H9 (cell line): ENCODE measurements around the gene DENND1A. TPM values are rescaled to one million over a fixed set of nuclear protein-coding genes. Genes with fewer than 3 reads are reported as not detected.

Source experiments
- DNase-seq: peaks from one replicate; pipeline ENCODE4 v3.0.0-alpha.2; 2017
- H2AFZ ChIP-seq: one replicate; pipeline ENCODE4 v1.6.1; 2013; ENCODE audit warnings: mild to moderate bottlenecking, low read length, control low read depth, moderate library complexity
- H2AK5ac ChIP-seq: 2 replicates; pipeline ENCODE4 v1.6.1; 2013; ENCODE audit warnings: low read length, control low read depth, mixed read lengths; ENCODE audit not compliant: insufficient read length
- H2BK120ac ChIP-seq: one replicate; pipeline ENCODE4 v1.6.1; 2013; ENCODE audit warnings: low read depth, mild to moderate bottlenecking, low read length, control low read depth, inconsistent platforms; ENCODE audit not compliant: poor library complexity, severe bottlenecking
- H2BK12ac ChIP-seq: 2 replicates; pipeline ENCODE4 v1.6.1; 2013; ENCODE audit warnings: low read length, control low read depth, mixed read lengths, low read depth; ENCODE audit not compliant: insufficient read length
- H2BK15ac ChIP-seq: 2 replicates; pipeline ENCODE4 v1.6.1; 2013; ENCODE audit warnings: low read depth, low read length, control low read depth
- H2BK20ac ChIP-seq: one replicate; pipeline ENCODE4 v1.6.1; 2013; ENCODE audit warnings: low read depth, mild to moderate bottlenecking, low read length, control low read depth, inconsistent platforms; ENCODE audit not compliant: poor library complexity, severe bottlenecking
- H2BK5ac ChIP-seq: 2 replicates; pipeline ENCODE4 v1.6.1; 2013; ENCODE audit warnings: low read length, control low read depth, mixed read lengths; ENCODE audit not compliant: insufficient read length
- H3K14ac ChIP-seq: 2 replicates; pipeline ENCODE4 v1.6.1; 2013; ENCODE audit warnings: low read length, control low read depth; ENCODE audit not compliant: insufficient read depth
- H3K18ac ChIP-seq: 2 replicates; pipeline ENCODE4 v1.6.1; 2013; ENCODE audit warnings: low read depth, mild to moderate bottlenecking, mixed read lengths, low read length, control low read depth; ENCODE audit not compliant: insufficient read length
- H3K23ac ChIP-seq: 2 replicates; pipeline ENCODE4 v1.6.1; 2013; ENCODE audit warnings: low read length, control low read depth, mixed read lengths, low read depth; ENCODE audit not compliant: insufficient read length
- H3K23me2 ChIP-seq: 2 replicates; pipeline ENCODE4 v1.6.1; 2013; ENCODE audit warnings: low read depth, mild to moderate bottlenecking, mixed read lengths, low read length, control low read depth; ENCODE audit not compliant: insufficient read length, poor library complexity, severe bottlenecking
- H3K27ac ChIP-seq: 2 replicates; pipeline ENCODE4 v1.5.1; 2013; ENCODE audit warnings: low read length, control low read depth, mixed read lengths, low read depth; ENCODE audit not compliant: insufficient read length
- H3K27me3 ChIP-seq: 2 replicates; pipeline ENCODE4 v1.6.1; 2013; ENCODE audit warnings: low read length, control low read depth, inconsistent platforms; ENCODE audit not compliant: insufficient read depth
- H3K4ac ChIP-seq: 2 replicates; pipeline ENCODE4 v1.6.1; 2013; ENCODE audit warnings: low read depth, mild to moderate bottlenecking, control low read depth, inconsistent platforms, low read length, moderate library complexity
- H3K4me1 ChIP-seq: 2 replicates; pipeline ENCODE4 v1.6.1; 2013; ENCODE audit warnings: low read length, control low read depth, inconsistent platforms; ENCODE audit not compliant: insufficient read depth
- H3K4me2 ChIP-seq: 2 replicates; pipeline ENCODE4 v1.6.1; 2013; ENCODE audit warnings: low read length, control low read depth, mixed read lengths; ENCODE audit not compliant: insufficient read length, insufficient read depth
- H3K56ac ChIP-seq: 2 replicates; pipeline ENCODE4 v1.6.1; 2013; ENCODE audit warnings: low read depth, mild to moderate bottlenecking, mixed read lengths, low read length, control low read depth; ENCODE audit not compliant: insufficient read length
- H3K79me1 ChIP-seq: 2 replicates; pipeline ENCODE4 v1.6.1; 2013; ENCODE audit warnings: low read depth, mild to moderate bottlenecking, moderate library complexity, low read length, control low read depth, inconsistent platforms; ENCODE audit not compliant: insufficient read depth, poor library complexity, severe bottlenecking
- H3K79me2 ChIP-seq: 2 replicates; pipeline ENCODE4 v1.6.1; 2013; ENCODE audit warnings: low read length, control low read depth, inconsistent platforms; ENCODE audit not compliant: insufficient read depth
- H3K9ac ChIP-seq: 2 replicates; pipeline ENCODE4 v1.6.1; 2013; ENCODE audit warnings: low read length, control low read depth, mixed read lengths; ENCODE audit not compliant: insufficient read length; ENCODE audit errors: extremely low read depth
- H3K9me3 ChIP-seq: one replicate; pipeline ENCODE4 v1.6.1; 2013; ENCODE audit warnings: low read depth, low read length, inconsistent platforms; ENCODE audit not compliant: control insufficient read depth
- H3T11ph ChIP-seq: one replicate; pipeline ENCODE4 v1.6.1; 2013; ENCODE audit warnings: mild to moderate bottlenecking, low read length, control low read depth, inconsistent platforms
- H4K20me1 ChIP-seq: one replicate; pipeline ENCODE4 v1.6.1; 2013; ENCODE audit not compliant: control insufficient read depth, insufficient read length, insufficient read depth
- H4K5ac ChIP-seq: 2 replicates; pipeline ENCODE4 v1.6.1; 2013; ENCODE audit warnings: low read depth, mild to moderate bottlenecking, mixed read lengths, low read length, control low read depth; ENCODE audit not compliant: insufficient read length
- H4K8ac ChIP-seq: replicated peaks from 2 replicates; pipeline ENCODE4 v1.6.1; 2013; ENCODE audit warnings: low read length, control low read depth, mixed read lengths, low read depth; ENCODE audit not compliant: insufficient read length
- H4K91ac ChIP-seq: 2 replicates; pipeline ENCODE4 v1.6.1; 2013; ENCODE audit warnings: low read depth, mild to moderate bottlenecking, moderate library complexity, mixed read lengths, low read length, control low read depth; ENCODE audit not compliant: insufficient read length
- H3K27ac Mint-ChIP-seq, 3 experiments: 2 replicates in 2 of 3; 3 replicates in 1 of 3; pipeline ENCODE4 v1.8.0; 2020 to 2021; ENCODE audit warnings: mixed read lengths in 3 of 3, mild to moderate bottlenecking in 1 of 3, moderate library complexity in 1 of 3
- H3K27me3 Mint-ChIP-seq: 2 replicates; pipeline ENCODE4 v1.8.0; 2021; ENCODE audit warnings: low read depth, mild to moderate bottlenecking, moderate library complexity, mixed read lengths
- H3K36me3 Mint-ChIP-seq, 3 experiments: 2 replicates in 2 of 3; 3 replicates in 1 of 3; pipeline ENCODE4 v1.8.0; 2020 to 2021; ENCODE audit warnings: low read depth in 3 of 3, mixed read lengths in 3 of 3; ENCODE audit not compliant: insufficient read depth in 1 of 3
- H3K4me1 Mint-ChIP-seq, 2 experiments: 2 replicates each; pipeline ENCODE4 v1.8.0; 2020; ENCODE audit warnings: mixed read lengths in 2 of 2
- H3K4me3 Mint-ChIP-seq, 2 experiments: 2 replicates in 1 of 2; 3 replicates in 1 of 2; pipeline ENCODE4 v1.8.0; 2020 to 2021; ENCODE audit warnings: mild to moderate bottlenecking in 2 of 2, mixed read lengths in 2 of 2, moderate library complexity in 1 of 2
- H3K9me3 Mint-ChIP-seq, 2 experiments: 2 replicates in 1 of 2; 3 replicates in 1 of 2; pipeline ENCODE4 v1.8.0; 2020; ENCODE audit warnings: mild to moderate bottlenecking in 2 of 2, mixed read lengths in 2 of 2, moderate library complexity in 1 of 2
- CTCF ChIP-seq: fragments of 200-600 bp; sonication (generic); conservative IDR thresholded peaks from 3 replicates; pipeline ENCODE4 v1.8.0; 2021; ENCODE audit warnings: antibody characterized with exemption, mild to moderate bottlenecking
- WGBS: extraction: QIAGEN DNeasy Blood & Tissue Kit; methylation state at CpG from one replicate; pipeline ENCODE4 v1.1.7; 2013; ENCODE audit warnings: missing lambda C conversion rate, low lambda C conversion rate, mixed read lengths; ENCODE audit not compliant: insufficient read length; ENCODE audit errors: extremely low coverage; 5-methylcytosine and 5-hydroxymethylcytosine counted together
- total RNA-seq: library from RNA; stranded (reverse); gene quantifications from 2 replicates; pipeline ENCODE4 v1.2.1, GENCODE V29; 2021

The DENND1A gene
- total RNA-seq, 1 experiment from 2014 or later = 20.4 TPM

GRCh38 chr9:123922911-123923310, 7.0 kb downstream of the DENND1A start:
- no peak overlapping the region for H2BK15ac ChIP-seq
- no peak overlapping the region for H3K27ac ChIP-seq
- no peak overlapping the region for H3K9ac ChIP-seq
- H3K36me3 Mint-ChIP-seq = peaks cover 4 to 18% (median 16%) of the 10 kb centered on the region in 3 experiments
- peaks cover 10 to 12% of the 10 kb centered on the region in 2 experiments for H3K9me3 Mint-ChIP-seq
- H3K56ac ChIP-seq = no peak overlapping the region
- H2AK5ac ChIP-seq = no peak overlapping the region
- peaks cover 11% of the 10 kb centered on the region for H3K4me1 ChIP-seq
- no peak for DNase-seq
- no peak overlapping the region for H2BK20ac ChIP-seq
- peaks cover 3% of the 10 kb centered on the region for H3K79me1 ChIP-seq
- H3K27me3 ChIP-seq = no peaks in the 10 kb centered on the region
- no peaks in the 10 kb centered on the region for H3K23me2 ChIP-seq
- no peak overlapping the region for H2BK12ac ChIP-seq
- no peak overlapping the region for H3K14ac ChIP-seq
- no peaks in the 10 kb centered on the region for H3K27me3 Mint-ChIP-seq
- H4K91ac ChIP-seq = no peak overlapping the region
- no peaks in the 10 kb centered on the region for H4K20me1 ChIP-seq
- TF ChIP-seq CTCF = no peak
- H3K4me2 ChIP-seq = no peak overlapping the region
- H3T11ph ChIP-seq = no peak overlapping the region
- no peak overlapping the region for H2AFZ ChIP-seq
- no peak overlapping the region for H3K27ac Mint-ChIP-seq
- H3K4me3 Mint-ChIP-seq = no peak overlapping the region
- no peak overlapping the region for H2BK120ac ChIP-seq
- WGBS = no CpG with 5 or more reads among the region's 4 CpGs
- no peak overlapping the region for H4K8ac ChIP-seq
- H4K5ac ChIP-seq = no peak overlapping the region
- H3K79me2 ChIP-seq = peaks cover 5% of the 10 kb centered on the region; the same call in 1 of the 2 replicates
- no peak overlapping the region for H3K4ac ChIP-seq
- H3K4me1 Mint-ChIP-seq = peaks cover 30% of the 10 kb centered on the region in 2 experiments
- no peak overlapping the region for H2BK5ac ChIP-seq
- no peak overlapping the region for H3K18ac ChIP-seq
- no peaks in the 10 kb centered on the region for H3K9me3 ChIP-seq
- no peak overlapping the region for H3K23ac ChIP-seq
